Measurements from ENCODE around the gene ZNF354B.

ZNF354B gene

DNA sequence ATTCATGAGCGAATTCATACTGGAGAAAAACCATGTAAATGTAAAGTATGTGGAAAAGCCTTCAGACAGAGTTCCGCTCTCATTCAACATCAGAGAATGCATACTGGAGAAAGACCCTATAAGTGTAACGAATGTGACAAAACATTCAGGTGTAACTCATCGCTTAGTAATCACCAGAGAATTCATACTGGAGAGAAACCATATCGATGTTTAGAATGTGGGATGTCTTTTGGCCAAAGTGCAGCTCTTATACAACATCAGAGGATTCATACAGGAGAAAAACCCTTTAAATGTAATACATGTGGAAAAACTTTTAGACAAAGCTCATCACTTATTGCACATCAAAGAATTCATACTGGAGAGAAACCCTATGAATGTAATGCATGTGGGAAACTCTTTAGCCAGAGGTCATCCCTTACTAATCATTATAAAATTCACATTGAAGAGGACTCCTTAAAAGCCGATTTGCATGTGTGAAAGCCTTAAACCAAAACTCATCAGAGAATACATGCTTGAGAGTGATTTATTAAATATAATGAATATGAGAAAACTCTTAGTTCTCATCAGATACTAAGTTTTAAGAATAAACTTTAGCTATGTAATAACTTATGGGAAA is 24.2 kb downstream of the ZNF354B start:
- DNase-seq, result no peak

DNA sequence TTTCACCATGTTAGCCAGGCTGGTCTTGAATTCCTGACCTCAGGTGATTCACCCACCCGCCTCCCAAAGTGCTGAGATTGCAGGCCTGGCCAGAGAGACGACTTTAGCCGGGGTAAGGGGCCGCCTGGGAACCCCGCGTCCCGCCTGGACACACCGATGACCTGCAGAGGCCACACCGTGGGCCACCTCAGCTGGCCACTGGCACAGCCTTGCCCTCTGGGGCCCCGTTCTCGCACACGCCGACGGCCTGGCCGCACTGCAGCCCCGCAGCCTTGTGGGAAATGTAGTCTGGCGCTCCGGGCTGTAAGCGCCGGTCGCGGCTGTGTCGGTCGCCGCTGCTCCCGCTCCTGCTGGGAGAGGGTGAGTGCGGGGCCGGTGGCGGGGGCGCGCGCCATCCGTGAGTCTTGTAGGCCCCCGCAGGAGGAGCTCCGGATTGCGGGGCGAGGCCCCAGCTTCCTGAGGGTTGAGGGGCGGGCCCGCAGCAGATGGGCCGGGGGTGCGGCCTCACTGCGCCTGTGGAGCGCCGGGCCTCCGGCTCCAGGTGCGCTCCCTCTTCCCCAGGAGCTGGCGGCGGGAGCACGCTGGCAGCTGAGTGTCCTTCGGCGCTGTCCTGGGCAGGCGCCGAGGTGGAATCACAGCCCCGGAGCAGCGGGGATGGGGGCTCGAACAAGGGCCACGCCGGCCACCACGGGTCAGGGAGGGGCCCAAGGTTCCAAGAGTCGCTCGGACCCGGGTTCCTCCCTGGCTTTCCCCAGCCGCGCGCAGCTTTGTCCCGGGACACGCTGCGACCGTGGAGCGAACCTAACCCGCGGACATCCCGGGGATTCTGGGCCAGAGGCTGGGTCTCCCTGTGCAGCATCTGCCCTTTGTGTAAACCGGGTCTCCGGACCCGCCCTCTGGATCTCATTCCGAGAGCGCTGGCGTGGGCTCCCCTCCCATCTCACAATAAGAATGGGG is 36.1 kb downstream of the ZNF354B start, which contains the start of gene ZFP2:
Gene ZFP2, plus strand, starts transcription at position 299 of the 957 bp plus-strand sequence. CDS start 35,401 bp downstream, outside the sequence.
- peak; percentile 78 for DNase-seq

DNA sequence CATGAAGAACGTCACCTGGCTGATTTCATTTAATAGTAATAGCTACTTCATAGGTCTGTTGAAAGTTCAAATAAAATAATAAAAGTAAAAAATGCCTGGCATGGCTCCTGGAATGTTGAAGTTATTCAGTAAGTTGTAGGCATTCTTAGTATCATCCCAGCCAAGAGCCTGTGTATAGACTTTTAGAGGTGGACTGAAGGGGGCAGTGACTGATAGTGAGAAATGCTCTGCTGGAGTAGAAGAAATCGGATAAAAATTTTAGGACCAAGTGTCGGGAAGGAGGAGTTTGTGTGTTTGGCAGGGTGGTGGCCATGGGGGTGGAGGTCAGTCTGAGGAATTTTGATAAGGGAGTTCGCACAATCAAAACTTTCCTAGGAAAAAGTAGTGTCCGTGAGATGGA is 39.5 kb downstream of the ZNF354B start:
- DNase-seq, result no peak

DNA sequence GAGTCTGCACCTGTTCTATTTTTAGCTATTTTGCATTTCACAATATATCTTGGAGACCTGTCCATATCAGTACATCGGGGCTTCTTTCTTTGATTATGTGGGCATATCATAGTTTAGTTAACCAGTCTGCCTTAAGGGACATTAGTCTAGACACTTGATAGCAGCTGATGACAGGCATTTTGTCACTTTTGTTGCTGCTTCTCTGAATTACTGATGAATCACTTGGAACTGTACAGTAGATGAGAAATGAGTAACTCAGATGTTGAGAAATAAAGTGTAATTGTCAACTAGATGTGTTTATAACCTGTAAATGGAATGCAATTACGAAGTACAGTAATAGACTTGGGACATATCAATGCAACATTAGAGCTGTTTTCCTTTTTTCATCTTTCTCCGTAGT is 43.1 kb downstream of the ZNF354B start:
- no peak for DNase-seq

DNA sequence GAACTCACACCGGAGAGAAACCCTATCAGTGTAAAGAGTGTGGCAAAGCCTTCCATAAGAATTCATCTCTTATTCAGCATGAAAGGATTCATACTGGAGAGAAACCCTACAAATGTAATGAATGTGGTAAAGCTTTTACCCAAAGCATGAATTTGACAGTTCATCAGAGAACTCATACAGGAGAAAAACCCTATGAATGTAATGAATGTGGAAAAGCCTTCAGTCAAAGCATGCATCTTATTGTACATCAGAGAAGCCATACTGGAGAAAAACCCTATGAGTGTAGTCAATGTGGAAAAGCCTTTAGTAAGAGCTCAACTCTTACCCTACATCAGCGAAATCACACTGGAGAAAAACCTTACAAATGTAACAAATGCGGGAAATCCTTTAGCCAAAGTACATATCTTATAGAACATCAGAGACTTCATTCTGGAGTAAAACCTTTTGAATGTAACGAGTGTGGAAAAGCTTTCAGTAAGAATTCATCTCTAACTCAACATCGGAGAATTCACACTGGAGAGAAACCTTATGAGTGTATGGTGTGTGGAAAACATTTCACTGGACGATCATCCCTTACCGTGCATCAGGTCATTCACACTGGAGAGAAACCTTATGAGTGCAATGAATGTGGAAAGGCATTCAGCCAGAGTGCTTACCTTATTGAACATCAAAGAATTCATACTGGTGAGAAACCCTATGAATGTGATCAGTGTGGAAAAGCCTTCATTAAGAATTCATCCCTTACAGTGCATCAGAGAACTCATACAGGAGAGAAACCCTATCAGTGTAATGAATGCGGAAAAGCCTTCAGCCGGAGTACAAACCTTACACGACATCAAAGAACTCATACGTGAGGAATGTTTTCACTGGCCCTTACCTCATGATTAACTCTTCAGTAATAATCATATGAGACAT is 72.3 kb downstream of the ZNF354B start:
- no peak for DNase-seq

Measured in left hindlimb (tissue), 1 donor.